ENCODE data around the gene PEPD.

- TF ChIP-seq TAF1 (IDR thresholded peaks at IDR 0.05; ENCODE audit: borderline replicate concordance, insufficient read depth, low read length) (no peak), REST (IDR thresholded peaks at IDR 0.05; ENCODE audit: insufficient read depth in 1 of 2, low read depth in 2 of 2, low read length in 2 of 2) (no peak), POLR2AphosphoS5 (IDR thresholded peaks at IDR 0.05; ENCODE audit: low read depth, low read length) (no peak), SIN3A (IDR thresholded peaks at IDR 0.05; ENCODE audit: borderline replicate concordance, insufficient read depth, low read length) (no peak)
Measured at GRCh38 chr19:33441277-33441699, 80.3 kb downstream of the PEPD start.

Data from PFSK-1 (cell line).